Fibroblast of mammary gland (primary cell): ENCODE measurements around the gene SLC7A6.
"Not testable (repeated sequence)": the region's sequence is repeated elsewhere in the genome, so short reads cannot be mapped to it uniquely, and the experiment has no call there.

Experiments
- DNase-seq: peaks from one replicate; pipeline ENCODE4 v3.0.0-alpha.2; 2010; ENCODE audit warnings: low read depth
- H3K4me3 ChIP-seq: 2 replicates; pipeline ENCODE4 v1.5.1; 2011; ENCODE audit warnings: low read depth, mild to moderate bottlenecking, low read length, moderate library complexity; ENCODE audit not compliant: control insufficient read depth
- CTCF ChIP-seq: conservative IDR thresholded peaks from 2 replicates; pipeline ENCODE4 v1.5.1; 2011; ENCODE audit warnings: low read depth, low read length, inconsistent platforms; ENCODE audit not compliant: control insufficient read depth, insufficient read depth

SLC7A6 gene

GRCh38 chr16:68287276-68288251 lies 23.2 kb downstream of the SLC7A6 start:
- DNase-seq, result peak; percentile 94
- H3K4me3 ChIP-seq, result no peak overlapping the region

GRCh38 chr16:68288252-68288650 lies 23.9 kb downstream of the SLC7A6 start:
- no peak for DNase-seq
- no peak overlapping the region for H3K4me3 ChIP-seq
- TF ChIP-seq CTCF, result no peak

More at GRCh38 chr16:68287276-68288251, 23.2 kb downstream of the SLC7A6 start:
- TF ChIP-seq CTCF, result no peak

- DNase-seq, H3K4me3 ChIP-seq: not testable (repeated sequence)
Measured at GRCh38 chr16:68288796-68289195, 24.5 kb downstream of the SLC7A6 start.

GRCh38 chr16:68289202-68289601 lies 24.9 kb downstream of the SLC7A6 start:
- no peak overlapping the region for H3K4me3 ChIP-seq
- no peak for DNase-seq
- TF ChIP-seq CTCF, result no peak

- DNase-seq, result no peak
- no peak overlapping the region for H3K4me3 ChIP-seq
Measured at GRCh38 chr16:68289621-68290329, 25.4 kb downstream of the SLC7A6 start.

GRCh38 chr16:68290450-68290849 lies 26.1 kb downstream of the SLC7A6 start:
- H3K4me3 ChIP-seq, result no peak overlapping the region
- DNase-seq, result no peak
- no peak for TF ChIP-seq CTCF

More at GRCh38 chr16:68289621-68290329, 25.4 kb downstream of the SLC7A6 start:
- TF ChIP-seq CTCF, result no peak

- H3K4me3 ChIP-seq, result no peak overlapping the region
- no peak for TF ChIP-seq CTCF
- DNase-seq, result peak; percentile 56
Measured at GRCh38 chr16:68291227-68291626, 26.9 kb downstream of the SLC7A6 start.
